GM15510 (cell line): ENCODE data around the gene CCSER1.

Source experiments
- POLR2A ChIP-seq: IDR thresholded peaks from 3 replicates; pipeline ENCODE4 v1.6.1; 2011; ENCODE audit warnings: borderline replicate concordance; ENCODE audit not compliant: insufficient read length; ENCODE audit errors: extremely low read depth

The CCSER1 gene

GRCh38 chr4:90127223-90127705 lies at the start of gene CCSER1:
CCSER1 (plus strand) TSS chr4:90127394.
- TF ChIP-seq POLR2A, result peak; percentile 87

GRCh38 chr4:90078440-90078839 lies 48.8 kb upstream of the CCSER1 start:
- no peak for TF ChIP-seq POLR2A

GRCh38 chr4:90080116-90080515 lies 47.1 kb upstream of the CCSER1 start:
- TF ChIP-seq POLR2A, result no peak

GRCh38 chr4:90081432-90082144 lies 45.6 kb upstream of the CCSER1 start:
- TF ChIP-seq POLR2A, result no peak

- TF ChIP-seq POLR2A, result no peak
These were observed 44.7 kb upstream of the CCSER1 start for GRCh38 chr4:90082449-90082848.

DNA sequence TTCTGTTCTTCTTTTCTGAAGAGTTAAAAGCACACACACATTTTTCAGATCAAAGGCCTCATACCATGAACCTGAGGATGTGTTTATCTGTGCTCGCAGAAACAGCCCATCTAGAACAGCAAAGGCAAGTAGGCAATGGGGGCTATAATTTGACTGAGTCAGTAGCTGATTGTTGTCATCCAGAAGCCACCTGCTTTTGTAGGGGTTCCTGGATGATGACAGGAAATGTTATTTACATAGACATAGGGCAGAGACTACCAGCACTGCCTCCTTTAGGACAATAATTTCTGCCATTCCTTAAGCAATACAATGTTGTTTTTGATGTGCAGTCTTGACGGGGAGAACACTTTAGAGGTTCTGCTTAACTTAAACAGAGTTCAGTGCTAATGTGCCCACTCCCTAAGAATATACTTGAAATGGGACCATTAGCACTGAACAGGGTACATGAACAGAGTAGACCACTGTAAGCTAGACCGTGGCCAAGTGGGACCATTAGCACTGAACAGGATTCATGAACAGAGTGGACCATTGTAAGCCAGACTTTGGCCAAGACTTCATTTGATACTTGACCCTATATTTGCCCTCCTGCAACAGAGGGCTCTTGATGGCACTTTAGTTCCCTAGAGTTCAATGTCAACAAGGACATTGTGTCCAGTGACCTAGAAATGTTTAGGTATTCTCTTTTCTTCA lies 42.8 kb upstream of the CCSER1 start:
- no peak for TF ChIP-seq POLR2A

- no peak for TF ChIP-seq POLR2A
These were observed 42.3 kb upstream of the CCSER1 start for GRCh38 chr4:90084967-90085295.

DNA sequence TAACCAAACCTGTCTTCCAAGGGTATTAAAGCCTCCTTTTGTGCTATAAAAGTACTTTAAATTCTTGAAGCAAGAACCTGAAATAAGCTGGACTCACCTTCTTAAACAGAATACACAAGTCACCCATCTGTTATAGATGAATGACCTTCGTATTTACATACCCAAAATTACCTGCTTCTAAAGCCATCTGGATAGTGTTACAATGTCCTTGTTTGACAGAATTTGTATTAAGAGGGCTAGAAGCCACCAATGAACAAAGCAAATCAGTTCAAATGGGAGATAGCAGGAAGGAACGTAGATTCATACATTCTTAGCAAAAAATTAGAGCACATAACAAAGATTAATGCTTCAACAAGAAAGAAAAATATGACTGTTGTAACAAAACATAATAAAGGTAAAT lies 33.7 kb upstream of the CCSER1 start:
- TF ChIP-seq POLR2A, result no peak

DNA sequence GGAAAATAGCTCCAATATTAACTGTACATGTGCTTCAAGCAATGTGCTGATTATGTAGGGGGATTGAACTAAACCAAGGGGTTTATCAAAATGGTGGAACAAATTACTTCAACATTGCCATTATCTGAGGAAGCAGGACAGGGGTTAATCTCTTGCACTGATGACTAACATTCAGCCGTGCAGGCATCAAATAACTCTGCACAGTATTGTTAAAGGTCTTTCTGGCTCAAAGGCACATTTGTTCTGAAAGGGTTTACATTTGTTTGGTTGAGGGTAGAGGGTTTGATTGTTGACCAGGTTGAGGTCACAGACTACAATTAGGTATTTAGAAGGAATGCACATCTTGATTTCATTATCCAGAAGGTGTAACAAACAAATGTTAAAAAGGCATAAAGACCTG lies 32.2 kb upstream of the CCSER1 start:
- no peak for TF ChIP-seq POLR2A

GRCh38 chr4:90099812-90100211 lies 27.4 kb upstream of the CCSER1 start:
- TF ChIP-seq POLR2A, result no peak

GRCh38 chr4:90103991-90104390 lies 23.2 kb upstream of the CCSER1 start:
- no peak for TF ChIP-seq POLR2A

DNA sequence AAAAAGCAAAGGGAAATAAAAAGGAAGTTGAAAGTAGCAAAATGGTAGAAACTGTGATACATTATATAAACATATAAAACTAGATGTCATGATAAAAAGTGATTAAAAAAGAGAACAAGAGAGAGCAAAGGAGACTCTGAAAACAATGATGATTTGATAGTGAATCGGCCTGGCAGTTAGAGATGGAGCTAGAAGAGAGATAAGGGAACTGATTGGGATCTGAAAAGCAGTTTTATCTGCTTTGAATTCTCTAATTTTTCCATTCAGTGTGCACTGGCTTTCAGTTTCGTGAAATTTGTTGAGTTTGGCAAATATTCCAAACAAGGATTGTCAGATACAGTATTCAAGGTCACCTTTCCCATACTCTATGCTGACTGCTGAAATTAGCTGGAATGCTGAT lies 21.9 kb upstream of the CCSER1 start:
- no peak for TF ChIP-seq POLR2A

DNA sequence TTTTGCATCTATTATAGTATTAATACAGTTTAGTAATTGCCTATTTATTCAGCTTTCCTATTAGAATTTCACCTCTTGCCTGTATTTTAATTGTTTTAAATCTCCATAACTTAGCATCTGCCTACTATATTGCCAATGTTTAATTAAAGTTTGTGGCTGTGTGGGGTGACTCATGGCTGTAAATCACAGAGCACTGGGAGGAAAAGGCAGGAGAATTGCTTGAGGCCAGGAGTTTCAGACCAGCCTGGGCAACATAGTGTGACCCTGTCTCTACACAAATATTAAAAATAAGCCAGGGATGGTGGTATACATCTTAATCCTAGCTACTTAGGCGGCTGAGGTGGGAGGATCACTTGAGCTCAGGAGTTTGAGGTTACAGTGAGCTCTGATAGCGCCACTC lies 14.5 kb upstream of the CCSER1 start:
- no peak for TF ChIP-seq POLR2A

GRCh38 chr4:90113881-90114457 lies 13.2 kb upstream of the CCSER1 start:
- no peak for TF ChIP-seq POLR2A

DNA sequence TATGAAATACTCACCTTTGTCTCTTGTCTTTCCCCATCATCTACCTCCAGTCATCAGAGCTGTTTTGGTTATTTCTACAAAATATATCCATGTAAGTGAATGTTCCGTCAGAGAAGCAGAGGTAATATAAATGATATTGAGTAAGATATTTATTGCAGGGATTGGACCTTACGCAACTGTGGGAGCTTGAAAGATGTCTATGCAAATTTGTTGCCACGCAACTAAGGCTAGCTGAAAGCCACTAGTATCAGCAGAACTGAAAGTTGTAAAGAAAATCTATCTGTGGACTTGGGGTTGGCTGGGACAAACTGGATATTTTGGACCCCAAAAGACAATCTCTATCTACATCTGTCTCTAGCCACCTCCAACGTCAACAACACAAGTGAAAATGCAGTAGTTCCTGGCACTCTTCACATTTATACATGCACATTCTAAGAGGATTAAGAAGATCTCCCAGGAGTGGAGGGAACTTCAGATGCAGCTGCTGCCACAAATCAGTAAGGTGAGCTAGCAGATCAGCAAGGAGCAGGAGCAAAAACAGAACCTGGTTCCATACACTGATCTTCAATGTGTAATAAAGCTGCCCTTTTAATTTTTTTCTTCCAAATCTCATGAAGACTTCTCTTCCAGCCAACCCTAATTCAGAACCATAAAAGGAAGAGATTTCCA lies 8.5 kb upstream of the CCSER1 start:
- no peak for TF ChIP-seq POLR2A
